ENCODE results near the gene IFIT3. TPM values are rescaled to one million over a fixed set of nuclear protein-coding genes. Genes with fewer than 3 reads are reported as not detected.

IFIT3 gene
- total RNA-seq = 10.4 and 10.7 TPM in 2 replicates

DNA sequence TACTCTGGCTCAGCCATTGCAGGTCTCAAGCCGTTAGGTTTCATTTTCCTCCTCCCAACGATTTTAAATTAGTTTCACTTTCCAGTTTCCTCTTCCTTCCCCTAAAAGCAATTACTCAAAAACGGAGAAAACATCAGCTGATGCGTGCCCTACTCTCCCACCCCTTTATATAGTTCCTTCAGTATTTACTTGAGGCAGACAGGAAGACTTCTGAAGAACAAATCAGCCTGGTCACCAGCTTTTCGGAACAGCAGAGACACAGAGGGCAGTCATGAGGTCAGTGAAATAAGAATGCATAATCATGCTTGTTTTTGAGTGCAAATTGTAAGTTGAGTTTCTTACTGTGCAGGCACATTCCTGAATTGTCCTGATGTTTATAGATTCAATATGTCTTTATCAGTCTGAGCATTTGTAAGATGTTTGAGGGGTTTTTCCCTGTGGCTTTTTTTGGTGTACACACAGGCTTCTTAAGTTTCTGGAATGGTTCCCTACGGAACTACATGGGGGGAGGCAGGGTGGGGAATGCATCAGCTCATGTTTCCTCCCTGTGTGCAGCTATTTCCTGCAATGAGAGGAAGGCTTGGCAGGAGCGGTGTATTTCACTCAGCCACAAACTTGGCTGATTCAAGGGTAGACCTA is at the start of gene IFIT3:
Gene IFIT3 (plus strand): TSS at position 195 of the 639 bp plus-strand sequence. CDS start 77 bp downstream, at position 272.

GRCh38 chr10:89301721-89302445 is 25.9 kb upstream of the IFIT3 start, which contains the start of gene IFIT2:
Gene IFIT2 (plus strand): TSS chr10:89302046. CDS start chr10:89302124, 78 bp downstream.

DNA sequence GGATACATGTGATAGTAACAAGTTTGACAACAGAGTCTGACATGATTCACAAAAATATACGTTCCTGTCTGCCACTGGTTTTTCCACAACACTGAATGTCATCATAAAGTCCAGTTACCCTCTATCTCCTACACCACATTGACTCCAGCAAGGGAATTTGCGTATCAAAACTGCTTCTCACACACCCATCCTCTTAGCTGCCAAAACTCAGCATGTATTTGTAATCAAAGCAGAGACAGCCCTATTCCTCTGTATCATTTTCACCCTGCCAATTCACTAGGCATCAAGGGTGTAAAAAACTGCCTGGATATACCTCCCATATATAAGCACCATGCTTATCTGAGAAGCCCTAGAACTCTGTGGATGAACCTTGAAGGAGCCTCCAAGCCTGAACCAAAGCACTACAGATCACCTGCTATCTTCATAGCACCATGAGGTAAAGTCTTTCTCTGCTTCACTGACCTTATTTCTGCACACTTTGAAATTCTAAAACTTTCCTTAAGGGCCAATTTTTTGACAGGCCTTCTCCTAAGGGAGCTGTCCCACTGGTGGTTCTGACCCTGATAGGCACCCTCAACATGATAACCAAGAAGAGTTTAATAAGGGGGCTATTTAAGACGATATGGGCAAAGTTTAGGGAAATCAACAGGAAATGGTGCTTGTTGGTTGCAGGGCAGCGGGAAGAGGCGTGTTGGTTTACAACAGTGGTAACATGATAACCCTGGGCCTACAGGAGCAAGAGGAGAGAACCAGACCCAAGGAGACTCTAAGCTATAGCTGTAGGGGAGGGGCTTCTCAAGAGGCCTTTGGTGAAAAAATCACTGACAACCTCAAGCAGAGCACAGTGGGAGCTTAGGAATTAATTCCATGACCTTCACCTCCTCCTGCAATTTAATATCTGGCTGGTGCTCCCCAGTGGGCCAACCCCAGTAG is 50.2 kb downstream of the IFIT3 start, which contains the start of gene IFIT1B:
Gene IFIT1B (plus strand): TSS at position 352 of the 933 bp plus-strand sequence. CDS start 80 bp downstream, at position 432.

Other genes with a start within 250 kb of the IFIT3 start
- gene CH25H, start 120.7 kb upstream of the IFIT3 start, total RNA-seq = 0.55 and 0.57 TPM in 2 replicates
- 45.8 and 64.1 TPM in 2 replicates for gene LIPA, start 76.2 kb upstream of the IFIT3 start, total RNA-seq
- 3.0 and 3.1 TPM in 2 replicates for gene IFIT2, start 26.0 kb upstream of the IFIT3 start, total RNA-seq
- gene IFIT1B, start 50.1 kb downstream of the IFIT3 start, total RNA-seq = not detected in 2 replicates
- 9.9 and 13.7 TPM in 2 replicates for gene IFIT1, start 64.6 kb downstream of the IFIT3 start, total RNA-seq
- 18.5 and 20.2 TPM in 2 replicates for gene IFIT5, start 86.6 kb downstream of the IFIT3 start, total RNA-seq
- gene SLC16A12, start 207.6 kb downstream of the IFIT3 start, total RNA-seq = not detected in 2 replicates